H1 (cell line): ENCODE data around the gene ARHGEF28. TPM values are rescaled to one million over a fixed set of nuclear protein-coding genes. Genes with fewer than 3 reads are reported as not detected.

Experiments used
- CTCF ChIA-PET: fragments of 300-600 bp; sonication (Branson Sonifier 250); formaldehyde crosslinking; loops from one replicate; lab custom pipeline; 2021; ENCODE audit not compliant: partially characterized antibody; lab: Charles Lee
- POLR2A ChIA-PET: fragments of 300-600 bp; sonication (Branson Sonifier 250); formaldehyde crosslinking; loops from one replicate; lab custom pipeline; 2021; ENCODE audit warnings: inconsistent platforms; ENCODE audit not compliant: partially characterized antibody; lab: Charles Lee
- DNase-seq, 2 experiments: peaks; one replicate each; pipeline versions ENCODE4 v3.0.0 to v3.0.0-alpha.2; 2010 to 2022; ENCODE audit warnings: low spot score in 2 of 2, low read depth in 1 of 2, mixed read lengths in 1 of 2
- FAIRE-seq: peaks from 2 replicates; lab custom pipeline; 2011; peaks lifted over from hg19 to GRCh38; lab: Jason Lieb, UNC
- H2AFZ ChIP-seq: 2 replicates; pipeline ENCODE4 v1.8.1; 2012; ENCODE audit warnings: low read length, inconsistent platforms
- H2AK5ac ChIP-seq: 2 replicates; pipeline ENCODE4 v1.6.1; 2013; ENCODE audit warnings: low read depth, low read length
- H2BK120ac ChIP-seq: replicated peaks from 2 replicates; pipeline ENCODE3; 2013; ENCODE audit warnings: low read depth, low read length, inconsistent platforms
- H2BK12ac ChIP-seq: 2 replicates; pipeline ENCODE4 v1.6.1; 2013; ENCODE audit warnings: low read depth, low read length
- H2BK15ac ChIP-seq: 2 replicates; pipeline ENCODE4 v1.6.1; 2013; ENCODE audit warnings: low read length
- H2BK20ac ChIP-seq: 2 replicates; pipeline ENCODE4 v1.6.1; 2013; ENCODE audit warnings: low read length
- H2BK5ac ChIP-seq: 2 replicates; pipeline ENCODE4 v1.6.1; 2013; ENCODE audit warnings: low read depth, low read length
- H3K14ac ChIP-seq: 2 replicates; pipeline ENCODE4 v1.6.1; 2013; ENCODE audit warnings: inconsistent platforms; ENCODE audit not compliant: insufficient read length
- H3K18ac ChIP-seq: 2 replicates; pipeline ENCODE4 v1.6.1; 2013; ENCODE audit warnings: low read length; ENCODE audit errors: extremely low read depth
- H3K23ac ChIP-seq: 2 replicates; pipeline ENCODE4 v1.6.1; 2013; ENCODE audit warnings: inconsistent platforms; ENCODE audit not compliant: insufficient read length
- H3K23me2 ChIP-seq: 2 replicates; pipeline ENCODE4 v1.6.1; 2013; ENCODE audit warnings: low read depth, low read length
- H3K27ac ChIP-seq: 2 replicates; pipeline ENCODE4 v1.6.1; 2011; ENCODE audit warnings: low read depth, low read length, inconsistent platforms
- H3K27me3 ChIP-seq, 4 experiments: replicated peaks in 1 of 4; 1 replicate in 1 of 4; 2 replicates in 3 of 4; pipeline versions ENCODE4 v1.6.1 to v1.8.1; 2011 to 2013; ENCODE audit warnings: low read length in 3 of 4, mild to moderate bottlenecking in 3 of 4, inconsistent platforms in 2 of 4, mixed read lengths in 2 of 4, moderate library complexity in 1 of 4; ENCODE audit not compliant: control insufficient read depth in 3 of 4, insufficient read depth in 3 of 4; ENCODE audit errors: extremely low read depth in 1 of 4
- H3K36me3 ChIP-seq, 4 experiments: 2 replicates each; pipeline versions ENCODE4 v1.6.1 to v1.8.1; 2011 to 2013; ENCODE audit warnings: mild to moderate bottlenecking in 4 of 4, low read length in 3 of 4, moderate library complexity in 2 of 4, control low read depth in 1 of 4, inconsistent platforms in 1 of 4; ENCODE audit not compliant: insufficient read depth in 4 of 4, control insufficient read depth in 2 of 4
- H3K4ac ChIP-seq: replicated peaks from 2 replicates; pipeline ENCODE3; 2013; ENCODE audit warnings: low read length, low read depth, mixed read lengths, inconsistent platforms; ENCODE audit not compliant: insufficient read length
- H3K4me1 ChIP-seq, 4 experiments: replicated peaks in 1 of 4; 1 replicate in 1 of 4; 2 replicates in 3 of 4; pipeline versions ENCODE4 v1.6.1 to v1.8.1; 2011 to 2013; ENCODE audit warnings: low read length in 3 of 4, inconsistent platforms in 2 of 4, mixed read lengths in 1 of 4; ENCODE audit not compliant: insufficient read depth in 4 of 4, control insufficient read depth in 3 of 4
- H3K4me2 ChIP-seq, 2 experiments: 2 replicates each; pipeline versions ENCODE4 v1.6.1 to v1.8.1; 2011 to 2013; ENCODE audit warnings: low read depth in 2 of 2, low read length in 2 of 2, control low read depth in 1 of 2, inconsistent platforms in 1 of 2, mild to moderate bottlenecking in 1 of 2; ENCODE audit not compliant: insufficient read depth in 1 of 2
- H3K4me3 ChIP-seq, 4 experiments: fragments of 200-600, 300-600 bp in 1 of 4; sonication (generic), shearing (Covaris generic), sonication (Bioruptor Twin) in 1 of 4; 2 replicates each; pipeline versions ENCODE4 v1.5.1 to v1.8.1; 2011 to 2016; ENCODE audit warnings: low read length in 4 of 4, low read depth in 3 of 4, control low read depth in 2 of 4, inconsistent platforms in 2 of 4, mild to moderate bottlenecking in 2 of 4, mixed read lengths in 1 of 4, moderate library complexity in 1 of 4; ENCODE audit not compliant: insufficient read depth in 2 of 4; ENCODE audit errors: extremely low read depth in 1 of 4
- H3K56ac ChIP-seq: replicated peaks from 2 replicates; pipeline ENCODE3; 2013; ENCODE audit warnings: low read depth, mild to moderate bottlenecking, mixed read lengths, low read length, inconsistent platforms; ENCODE audit not compliant: insufficient read length
- H3K79me1 ChIP-seq: 2 replicates; pipeline ENCODE4 v1.6.1; 2013; ENCODE audit warnings: low read depth, low read length, control low read depth
- H3K79me2 ChIP-seq, 2 experiments: 2 replicates each; pipeline versions ENCODE4 v1.6.1 to v1.8.1; 2012 to 2013; ENCODE audit warnings: low read length in 2 of 2, mild to moderate bottlenecking in 2 of 2, inconsistent platforms in 1 of 2; ENCODE audit not compliant: insufficient read depth in 2 of 2, control insufficient read depth in 1 of 2
- H3K9ac ChIP-seq, 4 experiments: replicated peaks in 1 of 4; 1 replicate in 1 of 4; 2 replicates in 3 of 4; pipeline versions ENCODE4 v1.6.1 to v1.8.1; 2011 to 2013; ENCODE audit warnings: low read depth in 3 of 4, low read length in 3 of 4, control low read depth in 2 of 4, mild to moderate bottlenecking in 2 of 4, moderate library complexity in 2 of 4, inconsistent platforms in 1 of 4; ENCODE audit errors: extremely low read depth in 1 of 4
- H3K9me3 ChIP-seq, 2 experiments: 2 replicates each; pipeline versions ENCODE4 v1.6.1 to v1.8.1; 2012 to 2013; ENCODE audit warnings: mild to moderate bottlenecking in 2 of 2, moderate library complexity in 2 of 2, control low read depth in 1 of 2, inconsistent platforms in 1 of 2, low read depth in 1 of 2, low read length in 1 of 2, mixed read lengths in 1 of 2; ENCODE audit not compliant: insufficient read depth in 2 of 2
- H4K20me1 ChIP-seq, 2 experiments: replicated peaks in 1 of 2; 2 replicates each; pipeline versions ENCODE3 to v1.8.1; 2011 to 2013; ENCODE audit warnings: inconsistent platforms in 2 of 2, low read length in 2 of 2, mild to moderate bottlenecking in 1 of 2; ENCODE audit not compliant: insufficient read depth in 2 of 2, control insufficient read depth in 1 of 2
- H4K5ac ChIP-seq: 2 replicates; pipeline ENCODE4 v1.6.1; 2013; ENCODE audit warnings: low read length, low read depth, mixed read lengths, inconsistent platforms; ENCODE audit not compliant: insufficient read length
- H4K8ac ChIP-seq: 2 replicates; pipeline ENCODE4 v1.8.0; 2013; ENCODE audit warnings: mild to moderate bottlenecking, moderate library complexity, low read length, inconsistent platforms; ENCODE audit not compliant: insufficient read depth; ENCODE audit errors: extremely low read depth
- H4K91ac ChIP-seq: replicated peaks from 2 replicates; pipeline ENCODE3; 2013; ENCODE audit warnings: low read length, mixed read lengths, inconsistent platforms; ENCODE audit not compliant: insufficient read length
- BACH1 ChIP-seq: IDR thresholded peaks from 2 replicates; pipeline ENCODE4 v1.6.1; 2012; ENCODE audit warnings: low read length, improper control_type of control experiment
- CTBP2 ChIP-seq: IDR thresholded peaks from 2 replicates; pipeline ENCODE4 v1.7.0; 2011; ENCODE audit warnings: borderline replicate concordance, mild to moderate bottlenecking, moderate library complexity, mixed read lengths, low read length; ENCODE audit not compliant: insufficient read depth, insufficient read length
- HDAC2 ChIP-seq, 2 experiments: fragments of 300-600 bp in 1 of 2; sonication (generic) in 1 of 2; IDR thresholded peaks; 2 replicates each; pipeline ENCODE4 v1.6.1; 2011 to 2012; ENCODE audit warnings: low read depth in 2 of 2, low read length in 2 of 2, mild to moderate bottlenecking in 2 of 2, moderate library complexity in 2 of 2, borderline replicate concordance in 1 of 2, inconsistent platforms in 1 of 2
- JUND ChIP-seq: IDR thresholded peaks from 2 replicates; pipeline ENCODE4 v1.6.1; 2011; ENCODE audit warnings: mild to moderate bottlenecking, improper control_type of control experiment, low read length
- KDM4A ChIP-seq: IDR thresholded peaks from one replicate; pipeline ENCODE4 v1.7.1; 2012; ENCODE audit warnings: low read depth, mild to moderate bottlenecking, moderate library complexity, low read length, inconsistent platforms; ENCODE audit not compliant: severe bottlenecking
- RBBP5 ChIP-seq: IDR thresholded peaks from 2 replicates; pipeline ENCODE4 v1.7.1; 2012; ENCODE audit warnings: low read depth, mild to moderate bottlenecking, inconsistent platforms, low read length, moderate library complexity, borderline replicate concordance
- SIX5 ChIP-seq: IDR thresholded peaks from 2 replicates; pipeline ENCODE4 v1.6.1; 2011; ENCODE audit warnings: mild to moderate bottlenecking, low read depth, low read length
- SRF ChIP-seq: IDR thresholded peaks from 2 replicates; pipeline ENCODE4 v1.6.1; 2011; ENCODE audit warnings: mild to moderate bottlenecking, low read depth, low read length, moderate library complexity
- SUZ12 ChIP-seq: fragments of 200-600 bp; sonication (generic); IDR thresholded peaks from 2 replicates; pipeline ENCODE4 v1.6.1; 2012; ENCODE audit warnings: mild to moderate bottlenecking, inconsistent platforms, low read length, moderate library complexity, mixed read lengths
- TEAD4 ChIP-seq: IDR thresholded peaks from 2 replicates; pipeline ENCODE4 v1.6.1; 2012; ENCODE audit warnings: low read depth, low read length, inconsistent platforms, mixed read lengths
- ZNF274 ChIP-seq: IDR thresholded peaks from 2 replicates; pipeline ENCODE4 v1.7.0; 2012; ENCODE audit warnings: low read length, borderline replicate concordance; ENCODE audit errors: extremely low read depth
- WGBS, 2 experiments: shearing (Covaris generic) in 1 of 2; methylation state at CpG; one replicate each; pipeline versions ENCODE4 v1.1.6 to v1.1.7; 2013 to 2015; ENCODE audit warnings: low lambda C conversion rate in 2 of 2, mixed read lengths in 2 of 2, inconsistent platforms in 1 of 2, low coverage in 1 of 2, missing lambda C conversion rate in 1 of 2; ENCODE audit not compliant: insufficient replicate concordance in 2 of 2, insufficient coverage in 1 of 2, insufficient read length in 1 of 2; ENCODE audit errors: extremely low coverage in 1 of 2, missing lambda C conversion rate in 1 of 2; 5-methylcytosine and 5-hydroxymethylcytosine counted together
- polyA plus RNA-seq, 7 experiments: library from polyadenylated mRNA; depleted of rRNA in 3 of 7; stranded (reverse) in 5 of 7; unstranded in 2 of 7; fragments of >200 nt in 5 of 7; fragments of 200-250 nt in 2 of 7; gene quantifications; 1 replicate in 5 of 7; 2 replicates in 1 of 7; 4 replicates in 1 of 7; pipeline versions ENCODE4 v1.2.1 to v1.2.3, GENCODE V29; 2011 to 2013; ENCODE audit warnings: missing spikeins in 2 of 7, mixed read lengths in 2 of 7
- total RNA-seq: library from RNA; stranded (reverse); fragmentation: NEBNext Ultra II Directional; extraction: Animal tissue kit (Norgen Biotek cat#: 25700); gene quantifications from 2 replicates; pipeline ENCODE4 v1.2.1, GENCODE V29; 2021

The ARHGEF28 gene
- total and polyA plus RNA-seq, 2 of the 8 experiments (the other 6 are each of a cell fraction or from before 2014, with no cell fraction given) = 0.33 to 1.0 TPM

GRCh38 chr5:73620334-73620687, 5.7 kb upstream of the ARHGEF28 start:
- Histone ChIP-seq H3K27me3 (no peaks in the 10 kb centered on the region; a peak in 1 of 7 replicates), H3K56ac (no peak overlapping the region), H2BK12ac (no peak overlapping the region), H4K91ac (no peak overlapping the region), H3K23ac (no peak overlapping the region), H2BK5ac (no peak overlapping the region), H3K27ac (no peak overlapping the region), H3K4ac (no peak overlapping the region), H2BK120ac (no peak overlapping the region), H4K8ac (no peak overlapping the region), H3K79me2 (no peaks in the 10 kb centered on the region)
- CTCF ChIA-PET = interaction anchor here (5.5 kb wide), 1 partner anchor 30 kb away, joined by 24 read pairs; no protein-coding TSS in a partner anchor
- no peak for TF ChIP-seq KDM4A
- no peak for TF ChIP-seq SUZ12
- no peak for TF ChIP-seq HDAC2 (IDR thresholded peaks at IDR 0.05; ENCODE audit: borderline replicate concordance in 1 of 2, low read depth in 2 of 2, low read length in 2 of 2)
- TF ChIP-seq SRF = no peak
- TF ChIP-seq JUND = no peak
- no peak for TF ChIP-seq RBBP5
- TF ChIP-seq ZNF274 = no peak
- TF ChIP-seq BACH1 = no peak
- no peak for TF ChIP-seq TEAD4
- no peak for TF ChIP-seq CTBP2
- no peak for TF ChIP-seq SIX5
- TF ChIP-seq, all 59 proteins: peak for 0
- Histone ChIP-seq H3K79me1 (no peaks in the 10 kb centered on the region), H3K36me3 (no peaks in the 10 kb centered on the region), H2BK20ac (no peak overlapping the region), H3K23me2 (no peaks in the 10 kb centered on the region), H2AFZ (no peak overlapping the region), H4K20me1 (no peaks in the 10 kb centered on the region), H2BK15ac (no peak overlapping the region), H3K4me2 (no peak overlapping the region), H4K5ac (no peak overlapping the region), H3K4me3 (no peak overlapping the region), H3K9me3 (no peaks in the 10 kb centered on the region), H3K18ac (no peak overlapping the region), H3K14ac (no peak overlapping the region), H3K4me1 (peaks cover 0 to 6% (median 0%) of the 10 kb centered on the region in 4 experiments; a peak in 1 of 7 replicates), H2AK5ac (no peak overlapping the region), H3K9ac (no peak overlapping the region)
- POLR2A ChIA-PET = no interaction called here
- FAIRE-seq (no peak), DNase-seq (no peak)
- 94% methylated on average over 1 of the region's 1 CpG; no CpG with 5 or more reads in 1 of the 2 experiments for WGBS, 2 experiments
